Activated CD8-positive, alpha-beta T cell treated with anti-CD3 and anti-CD28 coated beads for 36 hours (primary cell): ENCODE measurements around the gene ACTL10. TPM values are rescaled to one million over a fixed set of nuclear protein-coding genes. Genes with fewer than 3 reads are reported as not detected.
A peak's percentile ranks its signal among the peaks of the same experiment; 100 is the strongest.

Experiments used
- ATAC-seq: fragments of 200-7000 bp; cut with Tn5 transposase; one replicate; pipeline ENCODE4 v1.10.0; 2021; ENCODE audit warnings: mild to moderate bottlenecking, moderate library complexity
- CTCF ChIA-PET: fragments of 350-600 bp; sonication (Branson Sonifier 250); formaldehyde crosslinking; loops from one replicate; lab custom pipeline; 2021; ENCODE audit warnings: antibody characterized with exemption; lab: Charles Lee
- POLR2A ChIA-PET: fragments of 350-600 bp; sonication (Branson Sonifier 250); formaldehyde crosslinking; loops from one replicate; lab custom pipeline; 2021; ENCODE audit warnings: antibody characterized with exemption; lab: Charles Lee
- DNase-seq: peaks from one replicate; pipeline ENCODE4 v3.0.0-alpha.2; 2020
- H3K27ac Mint-ChIP-seq: one replicate; pipeline ENCODE4 v1.8.0; 2021; ENCODE audit warnings: mild to moderate bottlenecking, mixed read lengths
- H3K27me3 Mint-ChIP-seq: one replicate; pipeline ENCODE4 v1.8.0; 2021; ENCODE audit warnings: mixed read lengths
- H3K36me3 Mint-ChIP-seq: one replicate; pipeline ENCODE4 v1.8.0; 2021; ENCODE audit warnings: low read depth, mixed read lengths
- H3K4me1 Mint-ChIP-seq: one replicate; pipeline ENCODE4 v1.8.0; 2021; ENCODE audit warnings: low read depth, mixed read lengths
- H3K4me3 Mint-ChIP-seq: one replicate; pipeline ENCODE4 v1.8.0; 2021; ENCODE audit warnings: mild to moderate bottlenecking, moderate library complexity, mixed read lengths
- H3K9me3 Mint-ChIP-seq: one replicate; pipeline ENCODE4 v1.8.0; 2021; ENCODE audit warnings: mixed read lengths
- intact Hi-C: fragments of 100-400 bp; cut with micrococcal nuclease; formaldehyde crosslinking; loops from one replicate; pipeline ENCODE4 v1.10.0; 2022
- total RNA-seq, 2 experiments: library from RNA; stranded (reverse); gene quantifications; one replicate each; pipeline ENCODE4 v1.2.3, GENCODE V29; 2021
- TF ChIP-seq, protein P1 (sequence below): fragments of 200-600 bp; IDR thresholded peaks from one replicate; pipeline ENCODE4 v1.8.0; 2022; ENCODE audit warnings: antibody characterized with exemption, mild to moderate bottlenecking

The ACTL10 gene
- total RNA-seq, 2 experiments from 2014 or later: 2.4 TPM

- peak overlapping the region; percentile 83 for H3K4me3 Mint-ChIP-seq
- peaks cover 37% of the 10 kb centered on the region for H3K4me1 Mint-ChIP-seq
- peak; percentile 3 for ATAC-seq
- TF ChIP-seq, protein P1, sequence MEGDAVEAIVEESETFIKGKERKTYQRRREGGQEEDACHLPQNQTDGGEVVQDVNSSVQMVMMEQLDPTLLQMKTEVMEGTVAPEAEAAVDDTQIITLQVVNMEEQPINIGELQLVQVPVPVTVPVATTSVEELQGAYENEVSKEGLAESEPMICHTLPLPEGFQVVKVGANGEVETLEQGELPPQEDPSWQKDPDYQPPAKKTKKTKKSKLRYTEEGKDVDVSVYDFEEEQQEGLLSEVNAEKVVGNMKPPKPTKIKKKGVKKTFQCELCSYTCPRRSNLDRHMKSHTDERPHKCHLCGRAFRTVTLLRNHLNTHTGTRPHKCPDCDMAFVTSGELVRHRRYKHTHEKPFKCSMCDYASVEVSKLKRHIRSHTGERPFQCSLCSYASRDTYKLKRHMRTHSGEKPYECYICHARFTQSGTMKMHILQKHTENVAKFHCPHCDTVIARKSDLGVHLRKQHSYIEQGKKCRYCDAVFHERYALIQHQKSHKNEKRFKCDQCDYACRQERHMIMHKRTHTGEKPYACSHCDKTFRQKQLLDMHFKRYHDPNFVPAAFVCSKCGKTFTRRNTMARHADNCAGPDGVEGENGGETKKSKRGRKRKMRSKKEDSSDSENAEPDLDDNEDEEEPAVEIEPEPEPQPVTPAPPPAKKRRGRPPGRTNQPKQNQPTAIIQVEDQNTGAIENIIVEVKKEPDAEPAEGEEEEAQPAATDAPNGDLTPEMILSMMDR: no peak
- peak; percentile 56 for DNase-seq
- intact Hi-C loops: loop anchor here (5.0 kb wide), 2 partner anchors 65 to 210 kb away; partner anchors contain the start of gene ZNF341
- H3K36me3 Mint-ChIP-seq: peaks cover 10% of the 10 kb centered on the region
- ChIA-PET CTCF (interaction anchor here (0.6 to 5.3 kb wide), 31 partner anchors 8 to 446 kb away, joined by 3 to 71 read pairs (median 5); partner anchors contain the start of genes CBFA2T2, CDK5RAP1, PXMP4 and SNTA1), POLR2A (interaction anchor here (0.8 to 15.4 kb wide), 13 partner anchors 10 to 251 kb away, joined by 3 to 262 read pairs (median 4); partner anchors contain the start of genes NECAB3, PXMP4, SNTA1 and ZNF341)
- H3K9me3 Mint-ChIP-seq: no peaks in the 10 kb centered on the region
- peak overlapping the region; percentile 84 for H3K27ac Mint-ChIP-seq
- no peaks in the 10 kb centered on the region for H3K27me3 Mint-ChIP-seq
Measured at GRCh38 chr20:33667245-33667675, 517 bp downstream of the ACTL10 start.

- ATAC-seq (peak; percentile 63), DNase-seq (peak; percentile 82)
- Mint-ChIP-seq H3K4me1 (peaks cover 32% of the 10 kb centered on the region), H3K27me3 (no peaks in the 10 kb centered on the region), H3K27ac (peak overlapping the region; percentile 84), H3K4me3 (peak overlapping the region; percentile 83), H3K9me3 (no peaks in the 10 kb centered on the region), H3K36me3 (peaks cover 10% of the 10 kb centered on the region)
- POLR2A ChIA-PET: interaction anchor here (0.7 to 15.4 kb wide), 16 partner anchors 10 to 252 kb away, joined by 3 to 262 read pairs (median 3); partner anchors contain the start of genes NECAB3, PXMP4, SNTA1 and ZNF341
- intact Hi-C loops: loop anchor here (5.0 kb wide), 2 partner anchors 64 to 211 kb away; partner anchors contain the start of gene ZNF341
- CTCF ChIA-PET: interaction anchor here (0.6 to 5.3 kb wide), 36 partner anchors 7 to 445 kb away, joined by 3 to 71 read pairs (median 5); partner anchors contain the start of genes CBFA2T2, CDK5RAP1, PXMP4 and SNTA1
- TF ChIP-seq, protein P1: peak; percentile 86
Measured at GRCh38 chr20:33667676-33668465, 1.1 kb downstream of the ACTL10 start.

- Mint-ChIP-seq H3K4me3 (peak overlapping the region; percentile 83), H3K9me3 (no peaks in the 10 kb centered on the region), H3K4me1 (peaks cover 35% of the 10 kb centered on the region), H3K27ac (peak overlapping the region; percentile 84), H3K27me3 (no peaks in the 10 kb centered on the region), H3K36me3 (peaks cover 10% of the 10 kb centered on the region)
- DNase-seq (no peak), ATAC-seq (no peak)
- CTCF ChIA-PET: interaction anchor here (0.6 to 5.3 kb wide), 28 partner anchors 10 to 267 kb away, joined by 3 to 71 read pairs (median 6); partner anchors contain the start of genes CBFA2T2, CDK5RAP1, PXMP4 and SNTA1
- intact Hi-C loops: loop anchor here (5.0 kb wide), 2 partner anchors 64 to 211 kb away; partner anchors contain the start of gene ZNF341
- POLR2A ChIA-PET: interaction anchor here (0.7 to 15.4 kb wide), 9 partner anchors 11 to 252 kb away, joined by 3 to 262 read pairs (median 3); partner anchors contain the start of genes NECAB3 and ZNF341
- TF ChIP-seq, protein P1: no peak
Measured at GRCh38 chr20:33668466-33669155, 1.9 kb downstream of the ACTL10 start.

DNA sequence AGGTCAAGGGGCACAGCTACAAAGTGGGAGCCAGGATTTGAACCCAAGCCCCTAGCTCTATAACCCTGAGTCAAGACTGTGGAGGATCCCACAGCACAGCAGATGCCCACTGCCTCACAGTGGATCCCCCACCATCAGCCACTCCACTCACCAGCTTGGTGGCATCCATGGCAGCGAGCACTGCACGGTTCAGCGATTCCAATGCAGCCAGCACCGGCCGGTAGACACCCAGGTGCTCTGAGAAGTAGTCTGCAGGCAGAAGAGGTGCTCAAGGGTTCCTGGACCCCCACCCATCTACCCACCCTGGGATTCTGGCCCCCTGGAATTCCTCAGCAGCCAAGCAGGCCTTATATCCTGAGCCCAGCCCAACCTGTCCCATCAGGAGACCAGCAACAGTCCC lies 2.5 kb downstream of the ACTL10 start:
- DNase-seq: no peak
- Mint-ChIP-seq H3K27ac (no peak overlapping the region), H3K4me3 (peak overlapping the region; percentile 83), H3K4me1 (peaks cover 37% of the 10 kb centered on the region), H3K27me3 (no peaks in the 10 kb centered on the region), H3K36me3 (peaks cover 10% of the 10 kb centered on the region), H3K9me3 (no peaks in the 10 kb centered on the region)
- intact Hi-C loops: loop anchor here (5.0 kb wide), 2 partner anchors 63 to 212 kb away; partner anchors contain the start of gene ZNF341
- CTCF ChIA-PET: interaction anchor here (1.0 to 5.3 kb wide), 8 partner anchors 11 to 268 kb away, joined by 3 to 71 read pairs (median 23); partner anchors contain the start of genes CDK5RAP1, SNTA1 and ZNF341
- TF ChIP-seq, protein P1: no peak
- no peak for ATAC-seq
- POLR2A ChIA-PET: interaction anchor here (1.5 to 15.4 kb wide), 2 partner anchors 11 to 63 kb away, joined by 4 to 262 read pairs; partner anchors contain the start of genes NECAB3 and ZNF341
